Karpas-422 (cell line): ENCODE data around the gene LY6G6F. TPM values are rescaled to one million over a fixed set of nuclear protein-coding genes. Genes with fewer than 3 reads are reported as not detected.
A peak's percentile ranks its signal among the peaks of the same experiment; 100 is the strongest.

Experiments
- DNase-seq: peaks from one replicate; pipeline ENCODE4 v3.0.0-alpha.2; 2015
- H2AFZ ChIP-seq: fragments of 200-600 bp; sonication (generic); 2 replicates; pipeline ENCODE4 v1.6.1; 2014; ENCODE audit warnings: antibody characterized with exemption, low read length, mixed read lengths
- H3K27ac ChIP-seq: fragments of 200-600 bp; sonication (generic); 2 replicates; pipeline ENCODE4 v1.5.1; 2014; ENCODE audit warnings: mild to moderate bottlenecking, low read length, moderate library complexity
- H3K27me3 ChIP-seq: fragments of 200-600 bp; sonication (generic); 2 replicates; pipeline ENCODE4 v1.6.1; 2014; ENCODE audit warnings: low read length, mixed read lengths
- H3K36me3 ChIP-seq: fragments of 200-600 bp; sonication (generic); 2 replicates; pipeline ENCODE4 v1.6.1; 2014; ENCODE audit warnings: low read length, mixed read lengths; ENCODE audit not compliant: insufficient read depth
- H3K4me1 ChIP-seq: fragments of 200-600 bp; sonication (generic); 2 replicates; pipeline ENCODE4 v1.6.1; 2014; ENCODE audit warnings: mild to moderate bottlenecking, low read length, mixed read lengths
- H3K4me2 ChIP-seq: fragments of 200-600 bp; sonication (generic); 2 replicates; pipeline ENCODE4 v1.6.1; 2014; ENCODE audit warnings: low read length, low read depth, mild to moderate bottlenecking; ENCODE audit not compliant: poor library complexity, severe bottlenecking
- H3K4me3 ChIP-seq: fragments of 200-600 bp; sonication (generic); 2 replicates; pipeline ENCODE4 v1.5.1; 2014; ENCODE audit warnings: mild to moderate bottlenecking, antibody characterized with exemption, low read length, mixed read lengths
- H3K79me2 ChIP-seq: fragments of 200-600 bp; sonication (generic); 2 replicates; pipeline ENCODE4 v1.6.1; 2014; ENCODE audit warnings: mild to moderate bottlenecking, low read length, mixed read lengths
- H3K9ac ChIP-seq: fragments of 200-600 bp; sonication (generic); 2 replicates; pipeline ENCODE4 v1.6.0; 2014; ENCODE audit warnings: low read length
- H3K9me2 ChIP-seq: fragments of 200-600 bp; sonication (generic), shearing (Covaris generic); replicated peaks from 2 replicates; pipeline ENCODE4 v1.6.0; 2014; ENCODE audit warnings: mild to moderate bottlenecking, low read length, moderate library complexity; ENCODE audit not compliant: insufficient read depth
- H3K9me3 ChIP-seq: fragments of 300-700, 200-600 bp; sonication (generic); 2 replicates; pipeline ENCODE4 v1.6.1; 2014; ENCODE audit warnings: low read length, mixed read lengths
- H4K20me1 ChIP-seq: fragments of 200-600 bp; sonication (generic); 2 replicates; pipeline ENCODE4 v1.6.1; 2014; ENCODE audit warnings: mild to moderate bottlenecking, antibody characterized with exemption, low read length, low read depth; ENCODE audit not compliant: insufficient read depth
- total RNA-seq: library from RNA; depleted of rRNA; stranded (reverse); fragments of >200 nt; shearing (Covaris generic); gene quantifications from 2 replicates; pipeline ENCODE4 v1.2.3, GENCODE V29; 2014; ENCODE audit warnings: low replicate concordance

Gene LY6G6F
- total RNA-seq, 1 experiment from 2014 or later: not detected

DNA sequence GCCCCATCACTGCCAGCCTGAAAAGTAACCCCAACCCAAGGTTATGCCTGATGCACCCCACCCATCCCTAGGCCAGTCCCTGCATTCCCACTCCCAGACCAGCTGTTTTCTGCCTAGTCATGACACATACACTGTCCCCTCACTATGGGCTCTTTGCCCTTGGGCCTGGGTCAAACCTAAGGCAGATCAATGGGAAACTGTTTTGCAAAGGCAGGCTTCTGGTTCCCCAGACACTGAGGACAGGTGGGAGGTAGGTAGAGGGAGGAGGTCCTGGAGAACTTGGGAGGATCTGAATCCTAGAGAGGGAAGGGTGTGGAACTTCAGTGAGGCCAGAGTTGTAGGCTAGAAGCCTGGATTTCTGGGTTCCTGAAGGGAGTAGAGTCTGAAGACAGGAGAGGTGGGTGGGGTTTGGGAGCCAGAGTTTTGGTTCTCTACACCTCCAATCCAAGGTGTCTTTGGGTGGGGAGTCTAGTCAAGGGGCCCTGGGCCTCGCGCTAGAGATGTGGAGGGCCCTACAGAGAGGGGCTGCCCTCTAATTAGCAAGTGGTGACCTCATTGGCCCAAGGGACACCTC lies 27.7 kb downstream of the LY6G6F start:
- Histone ChIP-seq H4K20me1 (no peaks in the 10 kb centered on the region), H3K9me2 (no peaks in the 10 kb centered on the region), H3K27me3 (no peaks in the 10 kb centered on the region), H3K9ac (peak overlapping the region; percentile 97), H3K36me3 (peaks cover 26% of the 10 kb centered on the region), H3K79me2 (peaks cover 35% of the 10 kb centered on the region), H3K4me2 (peak overlapping the region; percentile 89), H2AFZ (no peak overlapping the region), H3K4me3 (peak overlapping the region; percentile 95), H3K27ac (peak overlapping the region; percentile 90), H3K9me3 (no peaks in the 10 kb centered on the region), H3K4me1 (peaks cover 51% of the 10 kb centered on the region)
- no peak for DNase-seq

DNA sequence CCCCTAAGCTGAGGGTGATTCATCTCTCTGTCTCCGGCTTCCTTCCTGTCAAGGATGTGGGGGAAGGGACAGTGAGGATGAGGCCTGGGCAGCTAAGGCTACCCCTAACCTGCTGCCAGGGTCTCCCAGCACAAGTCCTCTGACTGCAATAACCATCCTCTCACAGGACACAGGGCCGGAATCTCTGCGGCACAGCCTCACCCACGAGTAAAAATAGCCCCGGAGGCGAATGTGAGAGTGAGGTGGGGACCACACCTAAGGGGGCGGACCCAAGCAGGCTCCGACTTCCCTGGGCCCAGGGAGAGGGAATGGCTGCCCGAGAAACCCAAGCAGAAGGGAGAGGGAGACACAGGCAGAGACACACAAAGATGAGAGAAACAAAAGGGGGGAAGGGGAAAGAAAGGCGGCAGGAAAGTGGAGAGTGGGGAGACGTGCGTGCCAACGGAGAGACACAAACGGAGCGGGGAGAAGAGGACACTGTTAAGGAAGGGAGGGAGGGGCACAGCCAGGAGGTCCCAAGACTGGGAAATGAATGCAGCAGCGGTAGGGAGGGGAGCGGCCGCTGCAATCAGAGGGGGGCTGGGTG lies 28.2 kb downstream of the LY6G6F start:
- Histone ChIP-seq H3K4me2 (peak overlapping the region; percentile 89), H3K79me2 (peaks cover 35% of the 10 kb centered on the region), H3K9me3 (no peaks in the 10 kb centered on the region), H3K4me3 (peak overlapping the region; percentile 95), H3K9ac (peak overlapping the region; percentile 97), H3K36me3 (peaks cover 26% of the 10 kb centered on the region), H3K27me3 (no peaks in the 10 kb centered on the region), H2AFZ (no peak overlapping the region), H3K4me1 (peaks cover 47% of the 10 kb centered on the region), H3K27ac (peak overlapping the region; percentile 90), H3K9me2 (no peaks in the 10 kb centered on the region), H4K20me1 (no peaks in the 10 kb centered on the region)
- DNase-seq: peak; percentile 73

DNA sequence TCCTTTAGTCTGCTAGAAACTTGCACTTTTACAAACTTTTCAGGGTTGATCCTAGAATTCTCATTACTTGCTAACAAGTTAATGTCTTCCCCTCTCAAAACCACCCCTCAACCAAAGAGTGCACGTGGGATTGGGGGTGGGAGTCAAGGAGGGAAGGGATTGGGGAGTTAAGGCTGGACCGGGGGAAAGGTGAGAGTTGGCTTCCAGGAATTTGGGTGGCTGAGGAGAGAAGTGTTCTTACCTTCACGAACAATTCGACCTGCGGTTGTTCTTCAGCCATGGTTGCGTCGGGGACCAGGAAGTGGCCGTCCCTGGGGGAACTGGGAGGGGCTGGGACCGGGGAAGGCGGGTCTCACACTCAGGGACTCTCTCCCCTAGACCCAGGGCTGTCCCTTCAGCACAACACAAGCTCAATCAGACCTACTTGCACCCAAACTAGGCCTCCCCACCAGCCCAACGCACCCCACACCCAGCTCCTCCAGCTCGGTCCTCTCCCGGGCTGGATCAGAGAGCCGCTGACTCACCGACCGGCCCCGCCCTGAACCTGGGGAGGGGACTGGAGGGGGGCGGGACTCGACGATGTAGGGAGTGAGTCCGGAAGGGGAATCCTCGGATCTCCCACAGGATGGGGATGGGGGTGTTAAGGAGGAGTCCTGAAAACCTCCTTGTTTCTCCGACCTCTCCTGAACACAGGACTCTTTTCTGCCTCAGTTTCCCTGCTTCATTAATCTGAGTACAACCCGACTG lies 29.5 kb downstream of the LY6G6F start, which contains the start of gene CLIC1:
Gene CLIC1 (minus strand): TSS at position 510 of the 747 bp plus-strand sequence. CDS start 230 bp downstream, at position 280.
- Histone ChIP-seq H3K79me2 (peaks cover 44% of the 10 kb centered on the region), H3K4me2 (peak within 1 kb of the TSS; percentile 89), H3K9me3 (no peaks in the 10 kb centered on the region), H4K20me1 (no peaks in the 10 kb centered on the region), H3K4me3 (peak within 1 kb of the TSS; percentile 95), H3K9ac (peak within 1 kb of the TSS; percentile 97), H3K4me1 (peaks cover 57% of the 10 kb centered on the region), H3K9me2 (no peaks in the 10 kb centered on the region), H2AFZ (peak within 1 kb of the TSS; percentile 23; the same call in 1 of the 2 replicates), H3K36me3 (peaks cover 22% of the 10 kb centered on the region), H3K27ac (peak within 1 kb of the TSS; percentile 90), H3K27me3 (no peaks in the 10 kb centered on the region)
- peak; percentile 95 for DNase-seq

DNA sequence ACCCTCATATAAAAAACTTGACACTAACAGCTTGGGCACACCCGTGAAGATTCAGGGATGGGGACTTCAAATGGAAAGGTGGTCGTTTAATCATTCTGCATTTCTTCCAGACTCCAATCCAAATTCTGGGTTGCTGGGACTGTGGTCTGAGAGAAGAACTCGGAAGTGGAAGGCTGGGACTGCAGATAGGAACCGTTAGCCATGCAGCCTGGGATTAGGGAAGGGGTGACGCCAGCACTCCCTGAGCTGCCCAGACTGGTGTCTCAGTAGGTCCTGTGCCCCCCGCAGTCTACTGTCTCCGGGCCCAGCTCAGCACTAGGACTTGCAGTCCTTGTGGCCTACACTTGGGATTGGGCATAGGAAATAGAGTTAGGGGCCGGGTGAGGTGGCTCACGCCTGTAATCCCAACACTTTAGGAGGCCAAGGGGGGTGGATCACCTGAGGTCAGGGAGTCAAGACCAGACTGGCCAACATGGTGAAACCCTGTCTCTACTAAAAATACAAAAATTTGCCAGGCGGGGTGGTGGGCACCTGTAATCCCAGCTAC lies 30.2 kb downstream of the LY6G6F start:
- no peak overlapping the region; the same call in 1 of the 2 replicates for H2AFZ ChIP-seq
- peaks cover 63% of the 10 kb centered on the region for H3K4me1 ChIP-seq
- H3K9me3 ChIP-seq: no peaks in the 10 kb centered on the region
- peak overlapping the region; percentile 89 for H3K4me2 ChIP-seq
- H3K9ac ChIP-seq: peak overlapping the region; percentile 97
- peak overlapping the region; percentile 90 for H3K27ac ChIP-seq
- peak overlapping the region; percentile 95 for H3K4me3 ChIP-seq
- peaks cover 47% of the 10 kb centered on the region for H3K79me2 ChIP-seq
- no peaks in the 10 kb centered on the region for H4K20me1 ChIP-seq
- peaks cover 18% of the 10 kb centered on the region for H3K36me3 ChIP-seq
- peak; percentile 50 for DNase-seq
- H3K9me2 ChIP-seq: no peaks in the 10 kb centered on the region
- H3K27me3 ChIP-seq: no peaks in the 10 kb centered on the region

DNA sequence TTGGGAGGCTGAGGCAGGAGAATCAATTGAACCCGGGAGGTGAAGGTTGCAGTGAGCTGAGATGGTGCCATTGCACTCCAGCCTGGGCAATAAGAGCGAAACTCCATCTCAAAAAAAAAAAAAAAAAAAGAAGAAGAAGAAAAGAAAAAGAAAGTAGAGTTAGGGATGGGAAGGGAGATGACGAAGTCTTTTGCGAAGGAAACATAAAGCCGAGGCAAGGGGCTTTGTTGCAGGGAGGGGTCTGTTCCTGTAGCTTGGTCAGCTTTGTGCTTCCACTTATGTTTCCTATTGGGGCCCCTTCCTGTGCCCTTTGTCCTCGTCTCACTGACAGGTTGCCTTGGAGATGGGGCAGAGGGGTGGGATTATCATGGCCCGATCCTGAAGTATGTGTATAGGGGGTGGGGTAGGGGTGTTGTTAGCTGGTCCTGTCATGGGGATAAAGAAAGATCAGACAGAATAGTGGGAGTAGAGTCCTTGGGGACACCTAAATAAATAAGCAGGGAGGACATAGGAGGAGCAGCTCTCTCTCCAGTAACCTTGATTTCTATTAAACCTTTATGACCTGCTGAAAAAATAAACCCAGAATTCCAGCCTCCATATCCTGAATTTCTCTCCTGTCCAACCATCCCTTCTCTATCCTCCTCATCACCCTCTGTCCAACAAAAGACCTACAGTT lies 30.8 kb downstream of the LY6G6F start:
- H3K4me1 ChIP-seq: peaks cover 67% of the 10 kb centered on the region
- H3K79me2 ChIP-seq: peaks cover 47% of the 10 kb centered on the region
- H3K4me2 ChIP-seq: peak overlapping the region; percentile 89
- no peaks in the 10 kb centered on the region for H3K27me3 ChIP-seq
- H3K36me3 ChIP-seq: peaks cover 16% of the 10 kb centered on the region
- H4K20me1 ChIP-seq: no peaks in the 10 kb centered on the region
- H3K27ac ChIP-seq: peak overlapping the region; percentile 90
- DNase-seq: no peak
- no peaks in the 10 kb centered on the region for H3K9me2 ChIP-seq
- no peaks in the 10 kb centered on the region for H3K9me3 ChIP-seq
- H3K4me3 ChIP-seq: peak overlapping the region; percentile 57; the same call in 1 of the 2 replicates
- H3K9ac ChIP-seq: peak overlapping the region; percentile 97
- peak overlapping the region; percentile 19; the same call in 1 of the 2 replicates for H2AFZ ChIP-seq

DNA sequence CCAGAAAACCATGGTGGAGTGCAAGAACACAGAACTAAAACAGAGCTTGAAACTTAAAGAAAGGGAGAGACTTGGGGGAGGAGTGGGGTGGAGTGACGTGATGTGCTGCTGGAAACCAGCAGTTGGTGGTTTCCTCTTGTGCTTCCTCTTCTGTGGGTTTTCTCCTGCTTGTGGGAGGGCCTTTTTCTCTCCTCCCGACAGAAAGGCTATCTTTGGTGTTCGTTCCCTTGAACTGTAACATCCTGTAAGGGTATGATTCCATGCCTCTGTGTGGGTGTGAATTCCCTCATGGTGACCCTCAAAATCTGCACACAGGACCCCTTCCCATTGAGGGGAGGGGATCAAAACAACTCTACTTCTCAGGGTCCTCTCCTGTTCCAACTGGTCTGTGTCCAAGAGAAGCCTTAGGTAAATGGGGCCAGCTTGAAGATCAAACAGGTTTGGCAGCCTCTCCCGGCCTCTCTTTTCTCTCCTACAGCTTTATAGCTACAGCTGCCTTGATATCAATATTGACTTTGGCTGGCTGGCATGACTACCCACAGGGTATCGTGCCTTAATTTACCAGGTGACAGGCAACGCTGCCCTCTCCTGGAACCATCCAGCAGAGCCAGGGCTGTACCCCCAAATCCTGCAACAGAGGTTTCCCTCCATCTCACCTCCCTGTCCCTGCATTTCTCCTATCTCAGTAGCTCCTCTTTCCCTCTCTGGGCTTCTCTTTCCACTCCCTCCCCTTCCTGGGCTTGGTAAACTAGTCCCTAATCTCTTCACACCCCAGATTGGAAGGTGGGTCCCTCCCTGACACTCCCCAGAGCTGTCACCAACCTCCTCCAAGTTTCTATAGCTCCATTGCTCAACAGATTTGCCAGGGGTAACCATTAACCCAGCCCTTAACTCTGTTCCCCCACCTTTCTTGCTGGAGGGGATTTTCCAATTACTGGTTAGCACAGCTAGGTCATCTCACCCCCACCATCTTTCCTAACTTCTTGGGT lies 31.6 kb downstream of the LY6G6F start:
- Histone ChIP-seq H3K9ac (peak overlapping the region; percentile 71), H4K20me1 (no peaks in the 10 kb centered on the region), H3K4me1 (peaks cover 67% of the 10 kb centered on the region), H3K4me2 (peak overlapping the region; percentile 75), H3K4me3 (peak overlapping the region; percentile 57), H3K27ac (peak overlapping the region; percentile 90), H3K9me2 (no peaks in the 10 kb centered on the region), H3K79me2 (peaks cover 47% of the 10 kb centered on the region), H3K9me3 (no peaks in the 10 kb centered on the region), H3K36me3 (peaks cover 12% of the 10 kb centered on the region), H2AFZ (peak overlapping the region; percentile 19; the same call in 1 of the 2 replicates), H3K27me3 (no peaks in the 10 kb centered on the region)
- peak; percentile 86 for DNase-seq
